NCI-H446 treated with DMSO at 0.1 percent for 48 hours (cell line): ENCODE measurements around the gene SH3BGRL2.
"Not testable (repeated sequence)": the region's sequence is repeated elsewhere in the genome, so short reads cannot be mapped to it uniquely, and the experiment has no call there.

Source experiments
- DNase-seq: peaks from one replicate; lab custom pipeline; 2025; lab: John Stamatoyannopoulos, UW

SH3BGRL2 gene

GRCh38 chr6:79614326-79615305, 16.5 kb upstream of the SH3BGRL2 start:
- no peak for DNase-seq

- DNase-seq, result no peak
Measured at GRCh38 chr6:79617518-79617941, 13.6 kb upstream of the SH3BGRL2 start.

DNA sequence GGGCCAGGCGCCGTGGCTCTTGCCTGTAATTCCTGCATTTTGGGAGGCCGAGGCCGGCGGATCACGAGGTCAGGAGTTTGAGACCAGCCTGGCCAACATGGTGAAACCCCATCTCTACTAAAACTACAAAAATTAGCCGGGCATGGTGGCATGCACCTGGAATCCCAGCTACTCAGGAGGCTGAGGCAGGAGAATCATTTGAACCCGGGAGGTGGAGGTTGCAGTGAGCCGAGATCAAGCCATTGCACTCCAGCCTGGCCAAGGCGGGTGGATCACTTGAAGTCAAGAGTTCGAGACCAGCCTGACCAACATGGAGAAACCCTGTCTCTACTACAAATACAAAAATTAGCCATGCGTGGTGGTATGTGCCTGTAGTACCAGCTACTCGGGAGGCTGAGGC, 12.7 kb upstream of the SH3BGRL2 start:
- not testable (repeated sequence) for DNase-seq

DNA sequence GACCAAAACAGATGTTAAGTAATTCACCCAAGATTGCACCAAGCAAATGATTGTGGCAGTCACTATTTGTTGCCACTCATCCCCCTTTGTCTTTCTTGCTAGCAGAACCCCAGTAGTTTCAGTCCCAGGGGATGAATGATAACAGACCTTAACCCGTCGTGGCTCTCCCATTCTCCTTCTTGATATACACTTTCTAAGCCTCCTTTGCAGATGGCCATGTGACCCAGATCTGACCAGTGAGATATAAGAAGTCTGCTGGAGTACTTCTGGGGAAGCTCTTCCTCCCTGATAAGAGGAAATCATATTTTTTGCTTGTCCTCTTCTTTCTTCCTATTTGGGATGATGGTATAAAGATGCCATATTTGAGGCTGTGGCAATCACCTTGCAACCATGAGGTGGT, 9.6 kb upstream of the SH3BGRL2 start:
- no peak for DNase-seq

DNA sequence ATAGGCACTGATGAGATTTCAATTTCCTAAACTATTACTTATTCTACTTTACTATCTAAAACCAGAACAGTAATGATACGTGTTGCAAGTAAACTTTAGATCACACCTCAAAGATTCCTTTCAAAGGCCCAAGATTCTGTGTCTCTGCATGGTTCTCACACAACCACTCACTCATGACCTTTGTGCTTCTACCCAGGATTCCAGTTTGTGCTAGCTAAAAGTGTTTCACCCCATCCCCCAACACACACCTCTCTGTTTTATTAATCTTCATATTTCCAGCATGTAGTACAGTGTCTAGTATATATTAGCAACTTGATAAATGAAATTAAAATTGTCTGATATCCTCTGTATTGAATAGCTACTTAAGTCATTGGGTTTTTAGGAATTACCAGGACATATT, 8.8 kb upstream of the SH3BGRL2 start:
- DNase-seq, result no peak

- no peak for DNase-seq
Measured at GRCh38 chr6:79623106-79623505, 8.0 kb upstream of the SH3BGRL2 start.

DNA sequence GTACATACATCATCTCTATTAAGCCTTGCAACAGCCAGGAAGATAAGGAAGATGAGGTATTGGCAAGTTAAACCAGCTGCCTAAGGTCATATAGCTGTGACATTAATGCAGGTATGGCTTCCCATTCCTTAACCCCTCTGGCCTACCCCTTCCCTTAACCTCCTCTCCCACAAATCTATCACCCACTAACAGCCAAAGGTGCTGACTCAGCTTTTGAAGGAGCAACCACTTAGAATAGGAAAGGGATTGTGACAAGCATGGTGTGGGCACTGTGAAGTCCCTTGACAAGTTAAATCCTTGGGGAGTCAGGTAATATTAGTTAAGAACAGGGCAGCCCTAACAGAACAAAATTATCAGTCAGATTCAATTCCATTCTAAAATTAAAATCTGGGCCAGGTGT, 5.4 kb upstream of the SH3BGRL2 start:
- no peak for DNase-seq

- DNase-seq, result no peak
Measured at GRCh38 chr6:79626811-79627210, 4.3 kb upstream of the SH3BGRL2 start.

- no peak for DNase-seq
Measured at GRCh38 chr6:79627422-79627821, 3.7 kb upstream of the SH3BGRL2 start.

GRCh38 chr6:79628466-79629288, 2.5 kb upstream of the SH3BGRL2 start:
- no peak for DNase-seq

DNA sequence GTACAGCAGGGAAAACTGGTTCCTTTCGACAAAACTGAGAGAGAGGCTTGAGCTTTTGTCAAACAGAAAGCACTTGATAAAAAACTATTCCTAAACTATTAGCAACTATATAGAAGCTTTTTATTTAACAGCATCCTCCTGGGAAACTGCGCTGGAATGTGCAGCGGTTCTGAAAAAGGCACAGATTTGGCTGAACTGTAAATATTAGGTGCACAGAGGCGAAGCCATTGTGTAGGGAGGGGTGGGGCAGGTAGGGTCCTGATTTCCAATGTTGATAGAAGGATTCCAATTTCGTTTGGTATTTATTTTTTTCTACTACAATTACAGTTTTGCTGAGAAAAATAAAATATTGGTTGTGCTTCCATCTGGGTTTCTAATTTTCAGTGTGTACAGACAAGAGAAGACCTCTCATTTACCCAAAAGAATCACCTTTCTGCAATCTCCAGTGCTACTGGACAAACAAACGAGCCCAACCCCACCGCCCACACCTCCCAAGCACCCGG, 698 bp upstream of the SH3BGRL2 start:
- no peak for DNase-seq

- DNase-seq, result no peak
Measured at GRCh38 chr6:79631693-79632172, 604 bp downstream of the SH3BGRL2 start.

GRCh38 chr6:79632580-79632979, 1.5 kb downstream of the SH3BGRL2 start:
- no peak for DNase-seq

DNA sequence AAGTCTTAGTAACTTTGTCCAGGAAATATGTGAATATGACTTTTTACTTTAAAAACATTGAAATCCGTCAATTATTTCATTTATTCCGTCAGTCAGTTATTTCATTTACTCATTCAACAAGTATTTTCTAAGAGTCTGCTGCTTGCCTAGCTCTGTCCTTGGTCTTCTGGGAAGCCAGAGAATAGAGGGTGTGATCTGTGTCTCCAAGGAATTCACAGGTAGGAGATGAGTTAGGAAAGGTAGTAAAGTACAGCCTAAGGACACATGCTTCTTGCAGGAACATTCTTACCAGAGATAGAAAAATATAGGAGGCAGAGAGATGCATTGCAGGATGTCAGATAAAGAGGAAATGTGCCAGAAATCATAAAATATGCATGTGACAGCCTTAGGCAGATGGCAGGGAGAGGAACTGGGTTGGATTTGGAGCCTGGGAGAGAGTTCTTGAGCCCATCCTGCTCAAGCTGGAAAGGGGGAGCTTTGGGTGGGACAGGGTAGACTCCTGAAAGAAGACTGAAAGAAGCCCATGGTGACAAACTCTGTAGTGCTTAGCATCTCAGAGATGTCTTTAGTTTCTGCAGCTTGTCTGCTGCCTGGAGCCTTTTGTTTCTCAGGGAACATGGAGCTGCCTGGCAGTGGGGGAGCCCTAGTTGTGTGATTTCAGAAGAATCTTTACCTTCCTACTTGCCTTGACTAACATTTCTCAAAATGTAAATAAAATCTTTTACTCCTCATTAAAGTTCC, 3.5 kb downstream of the SH3BGRL2 start:
- DNase-seq, result no peak

DNA sequence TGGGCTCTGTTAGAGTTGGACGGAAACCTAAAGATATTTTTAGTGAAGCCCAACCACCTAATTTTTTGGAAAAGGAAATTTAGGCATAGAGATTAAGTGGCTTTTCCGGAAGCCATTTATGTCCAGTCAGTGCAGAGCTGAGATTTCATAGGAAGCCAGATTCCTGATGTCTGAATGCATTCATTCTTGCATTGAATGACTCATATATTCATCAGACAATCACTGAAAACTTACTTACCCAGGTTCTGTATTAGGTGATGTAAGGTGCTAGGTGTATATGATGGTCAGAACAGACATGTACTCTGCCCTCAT, 4.1 kb downstream of the SH3BGRL2 start:
- DNase-seq, result no peak

DNA sequence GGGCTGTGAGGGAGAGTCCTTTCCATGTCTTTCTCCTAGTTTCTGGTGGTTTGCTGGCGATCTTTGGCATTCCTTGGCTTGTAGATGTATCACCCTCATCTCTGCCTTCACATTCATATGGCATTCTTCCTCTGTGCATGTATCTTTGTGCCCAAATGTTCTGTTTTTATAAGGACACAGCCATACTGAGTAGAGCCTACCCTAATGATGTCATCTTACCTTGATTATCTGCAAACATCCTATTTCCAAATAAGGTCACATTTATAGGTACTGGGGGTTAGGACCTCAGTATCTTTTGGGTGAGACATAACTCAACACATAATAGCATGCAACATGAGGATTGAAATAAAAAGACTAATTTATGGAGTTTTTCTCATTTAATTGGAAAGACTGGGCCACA, 5.5 kb downstream of the SH3BGRL2 start:
- DNase-seq, result no peak

DNA sequence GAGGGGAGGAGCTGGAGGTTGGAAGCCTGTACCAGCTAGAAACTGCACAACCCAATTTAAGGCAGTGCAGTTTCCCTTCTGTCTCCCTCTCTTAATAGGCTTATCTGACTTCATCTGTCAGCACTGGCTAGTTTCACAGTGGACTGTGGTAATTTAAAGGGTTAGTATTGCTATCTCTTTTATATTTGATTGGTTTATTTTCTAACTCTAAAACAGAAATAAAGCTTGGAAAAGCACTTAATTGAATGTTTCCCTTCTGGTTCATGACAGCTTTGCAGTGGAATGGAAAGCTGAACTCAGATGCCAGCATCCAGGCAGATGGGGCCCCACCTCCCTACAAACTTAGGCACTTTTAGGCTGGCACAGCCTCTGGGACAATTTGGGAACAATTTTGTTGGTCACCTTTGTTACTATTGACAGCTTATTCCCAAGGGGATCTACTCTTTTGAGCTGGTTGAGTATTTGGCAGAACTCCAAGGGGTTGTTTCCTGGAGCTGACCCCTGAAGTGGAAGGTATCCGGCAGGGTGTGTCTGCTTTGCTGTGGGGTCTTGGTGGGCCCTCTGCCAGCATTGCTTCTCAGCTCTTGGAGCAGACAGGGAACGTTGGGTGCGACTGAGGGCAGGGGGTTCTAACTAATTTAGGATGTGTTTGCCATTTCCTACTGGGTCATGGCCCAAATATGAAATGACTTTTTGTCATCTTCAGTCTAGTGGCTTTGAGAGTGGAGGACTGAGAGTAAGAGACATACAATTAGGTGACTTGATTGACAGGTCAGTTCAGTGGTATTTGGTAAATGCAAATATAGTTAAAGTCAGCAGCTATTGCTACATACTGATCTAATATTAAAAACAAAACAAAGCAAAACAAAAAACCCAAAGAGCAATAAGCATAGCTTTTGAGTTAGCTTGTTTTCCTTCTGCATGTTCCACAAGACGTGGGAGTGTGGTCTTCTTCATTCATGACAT, 9.3 kb downstream of the SH3BGRL2 start:
- no peak for DNase-seq

GRCh38 chr6:79646006-79646405, 14.9 kb downstream of the SH3BGRL2 start:
- no peak for DNase-seq

DNA sequence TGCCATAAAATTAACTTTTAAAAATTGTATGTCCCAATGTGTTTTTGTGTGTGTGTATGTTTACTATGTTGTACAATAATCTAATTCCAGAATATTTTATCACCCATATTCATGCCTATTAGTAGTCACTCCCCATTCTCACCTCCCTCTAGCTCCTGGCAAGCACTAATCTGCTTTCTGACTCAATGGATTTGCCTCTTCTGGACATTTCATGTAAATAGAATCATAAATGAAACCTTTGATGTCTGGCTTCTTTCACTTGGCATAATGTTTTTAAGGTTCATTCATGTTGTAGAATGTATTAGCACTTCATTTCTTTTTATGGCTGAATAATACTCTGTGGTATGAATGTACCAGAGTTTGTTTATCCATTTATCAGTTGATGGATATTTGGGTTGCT, 15.4 kb downstream of the SH3BGRL2 start:
- no peak for DNase-seq

DNA sequence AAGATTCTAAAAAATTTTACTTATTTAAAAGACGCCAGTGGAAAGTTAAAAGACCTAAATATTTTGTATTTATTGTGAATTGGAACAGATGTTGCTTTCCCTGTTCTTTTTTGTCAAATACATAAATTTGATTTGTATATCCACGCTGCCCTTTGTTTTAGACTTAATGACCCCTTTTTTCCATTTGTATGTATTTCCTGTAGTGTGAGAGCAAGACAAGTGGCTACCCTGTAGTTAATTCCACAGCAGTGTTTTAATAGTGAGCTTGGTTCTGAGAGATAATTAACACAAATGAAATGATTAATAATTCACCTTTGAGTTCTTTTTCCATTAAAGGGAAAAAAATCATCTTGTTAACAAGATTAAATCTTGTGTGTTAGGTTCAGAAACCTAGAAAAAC, 16.6 kb downstream of the SH3BGRL2 start:
- DNase-seq, result no peak

GRCh38 chr6:79648328-79648727, 17.2 kb downstream of the SH3BGRL2 start:
- DNase-seq, result no peak
